ENCODE measurements around the gene POU2F1.

GRCh38 chr1:167268347-167268787 lies 47.7 kb downstream of the POU2F1 start:
- no peak for TF ChIP-seq POLR2A (IDR thresholded peaks at IDR 0.05)
- no peak for TF ChIP-seq CTCF (IDR thresholded peaks at IDR 0.05)

All from stomach (tissue), 4 donors.